ENCODE data around the gene TNFRSF4. TPM values are rescaled to one million over a fixed set of nuclear protein-coding genes. Genes with fewer than 3 reads are reported as not detected.
A peak's percentile ranks its signal among the peaks of the same experiment; 100 is the strongest.

The TNFRSF4 gene
- polyA plus RNA-seq, 2 of the 4 experiments (the other 2 are of a cell fraction) = not detected

GRCh38 chr1:1204998-1205768 lies 8.8 kb downstream of the TNFRSF4 start:
- no peak for FAIRE-seq
- TF ChIP-seq EP300 (IDR thresholded peaks at IDR 0.05) = no peak
- no peak for TF ChIP-seq TP53 (CRISPR knock-in tag; IDR thresholded peaks at IDR 0.05)
- no peak for TF ChIP-seq HEYL (CRISPR knock-in tag; IDR thresholded peaks at IDR 0.05)
- TF ChIP-seq JUNB (IDR thresholded peaks at IDR 0.05) = no peak
- no peak for TF ChIP-seq FOSL2 (IDR thresholded peaks at IDR 0.05)
- no peak for TF ChIP-seq FOSL2 (CRISPR knock-in tag; IDR thresholded peaks at IDR 0.05)
- TF ChIP-seq ZFP36 (IDR thresholded peaks at IDR 0.05; ENCODE audit: borderline replicate concordance, partially characterized antibody) = no peak
- Histone ChIP-seq H3K4me3 (no peak overlapping the region), H3K9me3 (no peaks in the 10 kb centered on the region), H3K4me1 (peaks cover 3% of the 10 kb centered on the region; the same call in 1 of the 3 replicates), H3K4me2 (no peak overlapping the region), H3K27ac (no peak overlapping the region)
- DNase-seq (ENCODE audit: low read depth in 1 of 2, low spot score in 1 of 2) = no peak
- ChIA-PET POLR2A (no interaction called here), CTCF (interaction anchor here (1.2 kb wide), 1 partner anchor 12 kb away, joined by 3 read pairs; no protein-coding TSS in a partner anchor)
- 66% methylated on average over 14 of the region's 19 CpGs for WGBS (ENCODE audit: missing lambda C conversion rate)
- ATAC-seq = peak in 1 of 2 experiments; percentile 12; a peak in 3 of 6 replicates

GRCh38 chr1:1204425-1204920 lies 9.5 kb downstream of the TNFRSF4 start:
- ChIA-PET POLR2A (no interaction called here), CTCF (interaction anchor here (1.2 kb wide), 1 partner anchor 13 kb away, joined by 3 read pairs; no protein-coding TSS in a partner anchor)
- ATAC-seq (no peak), FAIRE-seq (no peak), DNase-seq (ENCODE audit: low read depth in 1 of 2, low spot score in 1 of 2) (no peak)
- Histone ChIP-seq H3K4me2 (no peak overlapping the region), H3K4me3 (no peak overlapping the region), H3K9me3 (no peaks in the 10 kb centered on the region), H3K27ac (no peak overlapping the region), H3K4me1 (peaks cover 3% of the 10 kb centered on the region; the same call in 1 of the 3 replicates)
- TF ChIP-seq HES2 (IDR thresholded peaks at IDR 0.05) (no peak), NPAS2 (CRISPR knock-in tag; IDR thresholded peaks at IDR 0.05; ENCODE audit: borderline replicate concordance) (no peak), HOXB13 (CRISPR knock-in tag; IDR thresholded peaks at IDR 0.05; ENCODE audit: low read depth) (no peak), HMGXB4 (CRISPR knock-in tag; IDR thresholded peaks at IDR 0.05; ENCODE audit: borderline replicate concordance) (no peak), MAFK (IDR thresholded peaks at IDR 0.05; ENCODE audit: partially characterized antibody) (no peak), CHD4 (IDR thresholded peaks at IDR 0.05; ENCODE audit: borderline replicate concordance) (no peak), PBX3 (IDR thresholded peaks at IDR 0.05) (no peak), HOXA7 (CRISPR knock-in tag; IDR thresholded peaks at IDR 0.05) (no peak), POLR2AphosphoS2 (conservative IDR thresholded peaks at IDR 0.05; ENCODE audit: low read length) (no peak)
- WGBS (ENCODE audit: missing lambda C conversion rate) = no CpG with 5 or more reads among the region's 8 CpGs

DNA sequence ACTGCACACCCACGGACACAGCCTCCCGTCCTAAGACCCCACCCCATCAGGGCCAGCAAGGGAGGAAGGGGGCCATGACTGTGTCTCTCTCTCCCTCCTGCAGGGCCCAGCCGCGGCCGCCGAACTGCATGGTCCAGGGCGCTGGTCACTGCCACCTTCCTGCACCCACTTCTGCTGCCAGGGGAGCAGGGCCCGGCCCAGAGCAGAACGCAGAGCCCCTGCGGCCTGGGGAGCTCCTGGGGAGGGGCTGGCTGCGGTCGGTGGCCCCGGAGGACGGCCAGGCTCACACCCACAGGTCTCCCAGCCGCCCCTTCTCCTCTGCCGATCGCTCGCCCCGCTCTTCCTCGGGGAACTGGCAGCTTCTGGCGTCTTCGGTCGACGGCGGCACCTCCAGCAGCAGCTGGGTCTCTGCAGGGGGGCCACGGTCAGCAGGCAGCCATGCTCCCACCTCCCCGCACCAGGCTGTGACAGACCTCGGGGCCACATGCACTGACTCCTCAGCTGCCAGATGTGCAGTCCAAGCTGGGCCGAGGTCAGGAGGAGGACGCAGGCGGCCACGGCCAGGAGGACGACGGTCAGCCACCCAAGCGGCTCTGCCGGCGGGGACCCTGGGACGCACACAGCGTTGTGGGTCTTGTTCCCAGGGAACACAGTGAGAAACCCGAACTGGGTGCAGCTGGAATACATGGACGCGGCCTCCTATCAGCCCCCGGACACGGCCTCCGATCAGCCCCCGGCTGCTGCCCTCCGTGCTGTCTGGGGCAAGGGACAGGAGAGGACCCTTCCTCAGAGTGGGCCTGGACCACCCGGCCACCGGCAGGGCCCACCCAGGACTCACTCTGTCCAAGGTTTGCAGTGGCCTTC lies 10.2 kb downstream of the TNFRSF4 start:
- 80% methylated on average over 13 of the region's 49 CpGs for WGBS (ENCODE audit: missing lambda C conversion rate)
- peaks cover 3% of the 10 kb centered on the region; the same call in 1 of the 3 replicates for H3K4me1 ChIP-seq
- ChIA-PET POLR2A (no interaction called here), CTCF (no interaction called here)
- no peak overlapping the region for H3K27ac ChIP-seq
- DNase-seq (ENCODE audit: low read depth in 1 of 2, low spot score in 1 of 2) (no peak), ATAC-seq (no peak), FAIRE-seq (no peak)
- H3K9me3 ChIP-seq = no peaks in the 10 kb centered on the region
- no peak overlapping the region for H3K4me3 ChIP-seq
- no peak overlapping the region for H3K4me2 ChIP-seq
- TF ChIP-seq HOXB13 (CRISPR knock-in tag; IDR thresholded peaks at IDR 0.05; ENCODE audit: low read depth) (no peak), JUNB (IDR thresholded peaks at IDR 0.05) (no peak), BHLHE40 (IDR thresholded peaks at IDR 0.05; ENCODE audit: low read depth, low read length) (no peak), RAD21 (conservative IDR thresholded peaks at IDR 0.05 in 1 of 2, IDR thresholded peaks at IDR 0.05 in 1 of 2) (no peak), GATA3 (IDR thresholded peaks at IDR 0.05; ENCODE audit: borderline replicate concordance) (no peak), ATOH8 (CRISPR knock-in tag; IDR thresholded peaks at IDR 0.05; ENCODE audit: low read depth) (no peak)

Measured in A549 (cell line).